Breast epithelium (tissue), 4 donors: ENCODE measurements around the gene ELOB. TPM values are rescaled to one million over a fixed set of nuclear protein-coding genes. Genes with fewer than 3 reads are reported as not detected.

Source experiments
- DNase-seq, 2 donors: peaks; one replicate each; pipeline ENCODE4 v3.0.0-alpha.2; 2019; ENCODE audit warnings: low spot score in 2 of 2
- H3K27ac ChIP-seq, 2 donors: fragments of 200-600 bp; sonication (generic) in 1 of 2; one replicate each; pipeline ENCODE4 v1.5.1; 2016 to 2019; ENCODE audit warnings: mild to moderate bottlenecking in 1 of 2
- H3K27me3 ChIP-seq, 2 donors: fragments of 200-600 bp; sonication (generic) in 1 of 2; one replicate each; pipeline versions ENCODE4 v1.5.1 to v1.6.0; 2017 to 2019; ENCODE audit warnings: control low read depth in 1 of 2, mild to moderate bottlenecking in 1 of 2
- H3K36me3 ChIP-seq: fragments of 200-600 bp; one replicate; pipeline ENCODE4 v1.5.1; 2019
- H3K4me1 ChIP-seq, 2 donors: fragments of 200-600 bp; sonication (generic); one replicate each; pipeline ENCODE4 v1.5.1; 2016 to 2019; ENCODE audit warnings: control low read depth in 1 of 2
- H3K4me3 ChIP-seq, 3 donors: fragments of 200-600 bp; sonication (generic); 1 replicate in 2 of 3; 2 replicates in 1 of 3; pipeline ENCODE4 v1.5.1; 2016 to 2019; ENCODE audit warnings: mild to moderate bottlenecking in 3 of 3, moderate library complexity in 2 of 3
- H3K9me3 ChIP-seq, 2 donors: fragments of 200-600 bp; sonication (generic) in 1 of 2; one replicate each; pipeline ENCODE4 v1.5.1; 2016 to 2019; ENCODE audit warnings: control low read depth in 1 of 2
- CTCF ChIP-seq, 3 donors: fragments of 450-650 bp; IDR thresholded peaks; one replicate each; pipeline ENCODE4 v1.5.1; 2016 to 2017; ENCODE audit warnings: antibody characterized with exemption in 3 of 3, mild to moderate bottlenecking in 3 of 3, moderate library complexity in 3 of 3
- POLR2A ChIP-seq: fragments of 450-650 bp; IDR thresholded peaks from one replicate; pipeline ENCODE4 v1.6.1; 2016; ENCODE audit warnings: antibody characterized with exemption, mild to moderate bottlenecking, moderate library complexity
- POLR2AphosphoS5 ChIP-seq, 3 donors: sonication (generic); formaldehyde crosslinking; IDR thresholded peaks; one replicate each; pipeline ENCODE4 v1.6.1; 2017; ENCODE audit warnings: antibody characterized with exemption in 3 of 3
- intact Hi-C: fragments of 100-400 bp; cut with DNase I; formaldehyde crosslinking; loops from one replicate; pipeline ENCODE4 v1.15.1; 2023; ENCODE audit warnings: low total_unique reads
- total RNA-seq, 3 donors: library from RNA; depleted of rRNA; stranded (reverse); fragments of >200 nt; gene quantifications; one replicate each; pipeline ENCODE4 v1.1.0, GENCODE V29; 2016

The ELOB gene
- total RNA-seq, 3 donors from 2014 or later: 147 to 292 (median 230) TPM

GRCh38 chr16:2748757-2749455 is 28.2 kb downstream of the ELOB start:
- intact Hi-C loops: no loop called here
- Histone ChIP-seq H3K27me3 (no peaks in the 10 kb centered on the region), H3K4me1 (peaks cover 0 to 6% of the 10 kb centered on the region in 2 donors), H3K27ac (no peak overlapping the region), H3K36me3 (no peaks in the 10 kb centered on the region), H3K4me3 (no peak overlapping the region), H3K9me3 (no peaks in the 10 kb centered on the region)
- DNase-seq: no peak
- TF ChIP-seq POLR2A: no peak
- no peak for TF ChIP-seq POLR2AphosphoS5 (IDR thresholded peaks at IDR 0.05)
- no peak for TF ChIP-seq CTCF (IDR thresholded peaks at IDR 0.05)

GRCh38 chr16:2745961-2746360 is 31.1 kb downstream of the ELOB start:
- Histone ChIP-seq H3K27ac (no peak overlapping the region), H3K4me1 (no peaks in the 10 kb centered on the region), H3K4me3 (no peak overlapping the region), H3K9me3 (no peaks in the 10 kb centered on the region), H3K36me3 (no peaks in the 10 kb centered on the region), H3K27me3 (no peaks in the 10 kb centered on the region)
- no peak for DNase-seq
- TF ChIP-seq POLR2A: no peak
- TF ChIP-seq CTCF (IDR thresholded peaks at IDR 0.05): no peak
- no peak for TF ChIP-seq POLR2AphosphoS5 (IDR thresholded peaks at IDR 0.05)
- intact Hi-C loops: no loop called here

- H3K27ac ChIP-seq: no peak overlapping the region
- TF ChIP-seq POLR2A (no peak), POLR2AphosphoS5 (IDR thresholded peaks at IDR 0.05) (no peak)
- intact Hi-C loops: no loop called here
- H3K9me3 ChIP-seq: no peaks in the 10 kb centered on the region
- H3K36me3 ChIP-seq: no peaks in the 10 kb centered on the region
- no peaks in the 10 kb centered on the region for H3K27me3 ChIP-seq
- no peak for DNase-seq
- no peaks in the 10 kb centered on the region for H3K4me1 ChIP-seq
- H3K4me3 ChIP-seq: no peak overlapping the region
Measured at GRCh38 chr16:2745116-2745890, 31.8 kb downstream of the ELOB start.

- intact Hi-C loops: no loop called here
- no peaks in the 10 kb centered on the region for H3K4me1 ChIP-seq
- H3K4me3 ChIP-seq: no peak overlapping the region
- no peaks in the 10 kb centered on the region for H3K36me3 ChIP-seq
- TF ChIP-seq POLR2A: no peak
- TF ChIP-seq CTCF (IDR thresholded peaks at IDR 0.05): no peak
- no peak for TF ChIP-seq POLR2AphosphoS5 (IDR thresholded peaks at IDR 0.05)
- DNase-seq: no peak
- no peaks in the 10 kb centered on the region for H3K27me3 ChIP-seq
- H3K9me3 ChIP-seq: no peaks in the 10 kb centered on the region
- no peak overlapping the region for H3K27ac ChIP-seq
Measured at GRCh38 chr16:2744711-2745110, 32.4 kb downstream of the ELOB start.

GRCh38 chr16:2743007-2743810 is 33.9 kb downstream of the ELOB start:
- Histone ChIP-seq H3K36me3 (no peaks in the 10 kb centered on the region), H3K4me3 (no peak overlapping the region), H3K4me1 (no peaks in the 10 kb centered on the region), H3K27ac (no peak overlapping the region), H3K9me3 (no peaks in the 10 kb centered on the region), H3K27me3 (no peaks in the 10 kb centered on the region)
- intact Hi-C loops: no loop called here
- DNase-seq: no peak
- TF ChIP-seq POLR2A: no peak
